CD4-positive, alpha-beta T cell treated with Interleukin-12 subunit alpha and Interleukin-12 subunit beta, for 1 hour (primary cell): ENCODE measurements around the gene SPDYE16.
"Not testable (repeated sequence)": the region's sequence is repeated elsewhere in the genome, so short reads cannot be mapped to it uniquely, and the experiment has no call there.

Experiments
- DNase-seq: peaks from one replicate; pipeline ENCODE4 v3.0.0-alpha.2; 2020

The SPDYE16 gene

GRCh38 chr7:76503244-76503643 is 39.9 kb downstream of the SPDYE16 start:
- DNase-seq: not testable (repeated sequence)

DNA sequence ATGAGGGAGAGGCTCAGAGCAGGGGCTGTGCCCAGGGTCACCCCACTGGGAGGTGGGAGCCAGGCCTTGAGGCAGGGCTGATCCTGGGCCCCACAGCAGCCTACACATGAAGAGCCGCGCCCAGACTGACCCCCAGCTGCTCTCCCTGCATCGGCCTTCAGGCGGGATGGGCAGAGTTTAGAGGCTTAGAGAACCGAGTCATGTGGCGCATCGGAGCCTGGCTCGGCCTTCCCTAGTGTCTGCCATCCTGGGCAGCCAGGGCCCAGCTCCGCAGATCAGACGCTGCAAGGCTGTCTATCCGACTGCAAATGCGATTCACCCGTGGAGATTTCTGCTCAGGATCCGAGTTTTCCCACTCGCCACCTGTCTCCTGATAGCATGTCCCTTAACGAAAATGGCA is 40.3 kb downstream of the SPDYE16 start:
- DNase-seq: not testable (repeated sequence)

DNA sequence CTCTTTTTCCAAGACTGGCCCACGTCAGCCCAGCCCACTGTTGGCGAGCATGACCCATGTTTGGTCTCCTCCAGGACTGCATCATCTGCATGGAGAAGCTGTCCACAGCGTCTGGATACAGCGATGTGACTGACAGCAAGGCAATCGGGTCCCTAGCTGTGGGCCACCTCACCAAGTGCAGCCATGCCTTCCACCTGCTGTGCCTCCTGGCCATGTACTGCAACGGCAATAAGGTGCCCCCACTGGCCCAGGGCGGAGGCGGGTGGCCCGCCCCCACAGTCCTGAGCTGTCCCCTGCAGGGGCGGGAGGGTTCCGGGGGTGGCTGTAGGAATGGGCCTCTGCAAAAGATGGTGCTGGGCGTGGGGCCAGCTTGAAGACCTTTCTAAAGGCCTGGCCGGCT is 40.9 kb downstream of the SPDYE16 start:
- not testable (repeated sequence) for DNase-seq

DNA sequence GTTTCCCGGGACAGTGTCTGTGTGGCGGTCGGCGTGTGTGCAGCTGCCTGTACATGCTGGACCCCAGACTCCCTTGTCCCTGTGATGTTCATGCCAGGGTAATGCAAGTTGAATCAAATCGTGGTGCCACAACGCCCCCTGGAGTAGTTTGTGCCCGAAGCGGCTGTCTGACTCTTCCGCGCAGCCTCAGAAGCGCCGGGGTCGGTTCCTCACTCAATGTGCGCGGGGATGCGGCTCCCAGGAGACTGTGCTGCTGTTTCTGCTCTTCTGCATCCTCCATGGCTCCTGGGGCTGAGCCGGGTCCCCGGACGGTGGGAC is 43.2 kb downstream of the SPDYE16 start:
- not testable (repeated sequence) for DNase-seq

DNA sequence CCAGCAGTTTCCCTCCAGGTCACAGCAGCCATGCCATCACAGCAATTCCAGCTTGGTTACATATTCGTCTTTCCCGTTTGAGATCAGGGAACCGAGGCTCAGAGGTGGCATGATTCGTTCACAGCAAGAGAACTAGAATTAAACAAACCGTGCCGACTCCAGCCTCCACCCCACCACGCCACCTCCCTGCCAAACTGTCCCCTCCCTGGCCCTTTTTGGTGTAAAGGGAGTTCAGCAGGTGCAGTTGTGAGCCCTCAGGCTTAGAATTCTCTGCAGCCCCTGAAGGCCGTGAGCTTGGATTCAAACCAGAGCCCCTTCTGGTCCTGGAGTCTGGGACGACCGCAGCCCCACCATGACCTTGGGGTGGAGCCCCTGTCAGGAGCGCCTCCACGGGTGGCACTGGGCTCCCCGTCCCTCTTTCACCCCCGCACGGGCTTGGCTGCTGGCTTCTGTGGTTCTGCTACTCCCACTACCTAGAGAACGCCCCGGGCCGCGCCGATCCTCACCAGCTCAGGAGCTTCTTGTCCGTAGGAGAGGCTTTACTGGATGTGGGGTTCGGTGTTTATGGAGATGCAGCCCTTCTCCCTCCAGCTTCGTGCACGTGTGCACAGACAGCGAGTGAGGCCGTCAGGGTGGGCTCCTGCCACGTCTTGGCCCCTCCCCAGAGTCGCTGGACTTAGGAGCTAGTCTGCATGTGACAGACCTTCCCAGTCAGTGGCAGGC is 43.7 kb downstream of the SPDYE16 start:
- not testable (repeated sequence) for DNase-seq

DNA sequence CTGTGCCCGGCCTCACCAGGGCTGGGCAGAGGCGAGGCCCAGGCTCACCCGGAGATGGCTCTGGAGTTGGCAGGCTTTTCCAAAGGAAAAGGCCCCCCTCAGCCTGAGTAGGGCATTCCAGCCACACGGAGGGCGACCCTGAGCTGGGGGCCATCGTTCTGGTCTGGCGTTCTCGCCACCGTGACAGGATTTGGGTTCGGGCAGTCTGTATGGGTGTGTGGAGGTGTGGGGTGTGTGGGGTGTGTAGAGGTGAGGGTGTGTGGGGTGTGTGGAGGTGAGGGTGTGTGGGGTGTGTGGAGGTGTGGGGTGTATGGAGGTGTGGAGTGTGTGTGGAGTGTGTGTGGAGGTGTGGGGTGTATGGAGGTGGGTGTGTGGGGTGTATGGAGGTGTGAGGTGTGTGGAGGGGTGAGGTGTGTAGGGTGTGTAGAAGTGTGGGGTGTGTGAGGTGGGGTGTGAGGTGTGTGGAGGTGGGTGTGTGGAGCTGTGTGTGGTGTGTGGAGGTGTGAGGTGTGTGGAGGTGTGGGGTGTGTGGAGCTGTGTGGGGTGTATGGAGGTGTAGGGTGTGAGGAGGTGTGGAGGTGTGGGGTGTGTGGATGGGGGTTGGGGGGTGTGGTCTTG is 44.4 kb downstream of the SPDYE16 start:
- DNase-seq: not testable (repeated sequence)

DNA sequence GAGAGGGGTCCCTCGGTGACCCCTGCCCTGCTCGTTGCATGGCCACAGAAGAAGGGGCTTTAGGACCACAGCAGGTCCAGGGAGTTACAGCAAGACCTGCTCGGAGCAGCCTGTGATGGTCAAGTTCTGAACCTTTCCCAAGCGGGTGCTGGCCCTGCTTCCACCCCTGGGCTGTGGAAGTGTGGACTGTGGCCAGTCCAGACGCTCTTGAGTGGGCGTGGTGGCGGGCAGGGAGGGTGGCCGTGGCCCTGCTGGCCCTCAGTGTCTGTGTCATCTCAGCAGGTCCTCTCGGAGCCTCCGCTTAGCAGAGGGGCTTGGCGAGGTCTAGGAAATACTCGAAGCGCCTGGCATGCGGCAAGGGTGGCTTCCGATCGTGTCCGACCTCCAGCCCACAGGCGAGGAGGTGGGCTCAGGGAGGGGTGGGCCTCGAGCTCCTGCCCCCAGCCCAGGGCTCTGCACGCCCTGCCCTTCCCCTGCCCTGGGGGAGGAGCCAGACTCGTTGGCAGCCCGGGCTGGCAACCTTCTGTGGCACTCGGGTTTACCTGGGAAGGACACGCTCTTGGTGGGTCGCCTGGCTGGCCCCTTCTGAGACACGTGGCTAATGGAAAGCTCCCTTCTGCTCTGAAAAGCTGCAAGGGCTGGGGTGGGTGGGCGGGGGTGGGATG is 45.0 kb downstream of the SPDYE16 start:
- DNase-seq: not testable (repeated sequence)

DNA sequence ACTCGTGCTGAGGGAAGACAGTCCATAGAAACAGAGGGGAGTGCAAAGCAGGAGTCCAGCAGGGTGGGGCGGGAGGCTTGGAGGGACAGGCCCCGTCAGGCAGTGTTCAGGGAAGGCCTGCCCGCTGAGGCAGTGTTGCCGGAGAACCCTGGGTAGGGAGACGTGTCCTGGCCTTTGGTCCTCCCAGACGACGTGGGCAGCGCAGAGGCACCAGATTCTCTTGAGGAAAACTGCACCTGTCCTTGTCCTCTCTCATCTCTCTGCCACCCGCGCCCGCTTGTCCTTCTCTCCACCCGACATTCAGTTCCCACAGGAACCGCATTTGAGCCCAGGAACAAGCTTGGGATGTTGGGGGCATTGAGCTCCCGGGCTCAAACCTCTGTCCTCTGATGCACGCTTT is 47.4 kb downstream of the SPDYE16 start:
- DNase-seq: not testable (repeated sequence)

DNA sequence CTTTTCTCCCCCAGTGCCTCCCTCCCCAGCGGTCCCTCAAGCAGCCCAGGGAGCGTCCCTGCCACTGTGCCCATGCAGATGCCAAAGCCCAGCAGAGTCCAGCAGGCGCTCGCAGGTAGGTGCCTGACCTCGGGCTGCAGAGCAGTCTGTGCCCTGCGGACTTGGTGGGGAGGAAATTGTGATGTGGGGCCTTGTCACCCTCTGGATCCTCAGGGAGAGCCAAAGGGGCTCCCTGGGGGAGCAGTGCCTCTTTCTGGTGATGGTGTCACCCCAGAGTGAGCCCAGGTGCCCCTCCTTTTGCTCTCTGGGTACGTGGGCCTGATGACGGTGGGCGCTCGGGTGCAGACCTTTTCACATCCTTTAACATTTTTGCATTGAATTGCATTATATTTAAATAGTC is 51.0 kb downstream of the SPDYE16 start:
- DNase-seq: not testable (repeated sequence)

DNA sequence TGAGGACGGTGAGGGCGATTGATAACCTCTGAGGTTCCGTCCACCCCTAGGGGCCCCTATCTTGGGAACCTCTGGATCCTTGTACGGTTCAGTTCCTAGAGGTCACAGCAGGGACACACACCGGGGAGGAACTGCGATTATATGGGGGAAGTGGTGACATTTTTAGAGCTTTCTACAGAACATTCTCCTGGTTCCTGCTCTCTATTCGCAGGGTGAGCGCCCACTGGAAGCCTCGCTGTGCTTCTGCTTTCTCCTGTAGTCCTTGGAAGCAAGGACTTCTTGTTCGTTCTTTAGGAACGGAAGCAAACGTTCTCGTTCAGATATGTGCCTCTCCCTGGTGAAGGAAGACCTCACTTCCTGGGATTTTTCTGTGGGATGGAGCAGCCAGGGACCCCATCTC is 55.1 kb downstream of the SPDYE16 start:
- not testable (repeated sequence) for DNase-seq

GRCh38 chr7:76486618-76487017 is 56.5 kb downstream of the SPDYE16 start:
- DNase-seq: peak; percentile 34

GRCh38 chr7:76485822-76486610 is 57.1 kb downstream of the SPDYE16 start:
- DNase-seq: not testable (repeated sequence)

GRCh38 chr7:76484456-76484855 is 58.6 kb downstream of the SPDYE16 start:
- DNase-seq: not testable (repeated sequence)

DNA sequence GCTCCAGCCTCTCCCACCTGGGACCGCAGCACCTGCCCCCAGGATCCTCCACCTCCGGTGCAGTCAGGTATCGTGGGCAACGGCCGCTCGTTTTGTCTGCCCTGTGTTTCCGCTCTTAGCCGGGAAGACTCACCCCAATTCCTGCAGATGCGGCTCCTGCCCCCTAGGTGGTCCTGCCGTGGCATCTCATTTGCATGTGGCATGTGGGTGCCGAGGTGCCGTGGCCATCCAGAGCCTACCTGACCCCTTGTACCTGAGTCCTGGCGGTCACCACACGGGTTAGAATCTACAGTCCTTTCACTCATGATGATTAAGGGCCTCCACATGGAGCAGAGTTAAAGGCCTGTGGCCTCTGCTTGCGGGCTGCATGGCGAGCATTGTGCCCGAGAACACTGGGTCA is 60.0 kb downstream of the SPDYE16 start:
- not testable (repeated sequence) for DNase-seq

GRCh38 chr7:76482660-76483059 is 60.4 kb downstream of the SPDYE16 start:
- not testable (repeated sequence) for DNase-seq
